B cell (primary cell): ENCODE results near the gene FMNL2. TPM values are rescaled to one million over a fixed set of nuclear protein-coding genes. Genes with fewer than 3 reads are reported as not detected.

Source experiments
- ATAC-seq: fragments of 200-7000 bp; cut with Tn5 transposase; one replicate; pipeline ENCODE4 v1.10.0; 2021; ENCODE audit warnings: low read depth, mild to moderate bottlenecking, moderate number of reproducible peaks, moderate library complexity
- CTCF ChIA-PET: fragments of 350-600 bp; sonication (Branson Sonifier 250); formaldehyde crosslinking; loops from one replicate; lab custom pipeline; 2021; ENCODE audit warnings: antibody characterized with exemption, inconsistent platforms; lab: Charles Lee
- POLR2A ChIA-PET: fragments of 350-600 bp; sonication (Branson Sonifier 250); formaldehyde crosslinking; loops from one replicate; lab custom pipeline; 2021; ENCODE audit warnings: antibody characterized with exemption; lab: Charles Lee
- DNase-seq: peaks from one replicate; pipeline ENCODE4 v3.0.0; 2013
- H2AFZ ChIP-seq: 2 replicates; pipeline ENCODE4 v1.6.1; 2012; ENCODE audit warnings: mild to moderate bottlenecking, low read depth, low read length; ENCODE audit not compliant: insufficient read depth, poor library complexity, severe bottlenecking
- H3K27ac ChIP-seq, 2 donors: 1 replicate in 1 of 2; 2 replicates in 1 of 2; pipeline ENCODE4 v1.5.1; 2012 to 2013; ENCODE audit warnings: low read length in 2 of 2, mild to moderate bottlenecking in 2 of 2, moderate library complexity in 1 of 2
- H3K27me3 ChIP-seq, 4 experiments: fragments of 200-600 bp in 1 of 4; sonication (generic) in 1 of 4; replicated peaks in 1 of 4; 1 replicate in 2 of 4; 2 replicates in 2 of 4; pipeline versions ENCODE4 v1.6.1 to v1.7.0; 2013 to 2016; ENCODE audit warnings: low read length in 3 of 4, mild to moderate bottlenecking in 2 of 4, mixed read lengths in 1 of 4, moderate library complexity in 1 of 4; ENCODE audit not compliant: insufficient read depth in 4 of 4, control insufficient read depth in 3 of 4; ENCODE audit errors: control extremely low read depth in 1 of 4
- H3K36me3 ChIP-seq, 2 experiments: replicated peaks in 1 of 2; 1 replicate in 1 of 2; 2 replicates in 1 of 2; pipeline versions ENCODE4 v1.6.1 to v1.7.1; 2013; ENCODE audit warnings: low read length in 1 of 2; ENCODE audit not compliant: insufficient read depth in 2 of 2, control insufficient read depth in 1 of 2; ENCODE audit errors: control extremely low read depth in 1 of 2, extremely low read depth in 1 of 2
- H3K4me1 ChIP-seq, 2 donors: fragments of 200-600 bp in 1 of 2; sonication (generic) in 1 of 2; 1 replicate in 1 of 2; 2 replicates in 1 of 2; pipeline versions ENCODE4 v1.5.1 to v1.6.1; 2013 to 2017; ENCODE audit warnings: low read length in 2 of 2; ENCODE audit not compliant: control insufficient read depth in 2 of 2, insufficient read depth in 2 of 2
- H3K4me2 ChIP-seq: replicated peaks from 2 replicates; pipeline ENCODE3; 2012; ENCODE audit warnings: mild to moderate bottlenecking, low read depth, low read length; ENCODE audit not compliant: poor library complexity, severe bottlenecking
- H3K4me3 ChIP-seq, 5 experiments: fragments of 200-600 bp in 1 of 5; sonication (generic) in 1 of 5; 1 replicate in 3 of 5; 2 replicates in 2 of 5; pipeline versions ENCODE4 v1.5.1 to v1.7.0; 2011 to 2016; ENCODE audit warnings: low read length in 4 of 5, mild to moderate bottlenecking in 4 of 5, low read depth in 2 of 5, control low read depth in 1 of 5, moderate library complexity in 1 of 5; ENCODE audit not compliant: insufficient read depth in 1 of 5; ENCODE audit errors: control extremely low read depth in 1 of 5, extremely low read depth in 1 of 5
- H3K79me2 ChIP-seq: fragments of 200-600 bp; sonication (generic); one replicate; pipeline ENCODE4 v1.6.0; 2016; ENCODE audit warnings: low read length; ENCODE audit not compliant: control insufficient read depth, insufficient read depth
- H3K9ac ChIP-seq: fragments of 200-600 bp; sonication (generic); 2 replicates; pipeline ENCODE4 v1.6.1; 2017; ENCODE audit warnings: mild to moderate bottlenecking, low read length, moderate library complexity
- H3K9me3 ChIP-seq, 3 donors: one replicate each; pipeline versions ENCODE4 v1.6.1 to v1.7.1; 2013; ENCODE audit warnings: low read length in 2 of 3; ENCODE audit not compliant: control insufficient read depth in 2 of 3, insufficient read depth in 1 of 3; ENCODE audit errors: control extremely low read depth in 1 of 3
- H4K20me1 ChIP-seq: 2 replicates; pipeline ENCODE4 v1.6.0; 2012; ENCODE audit warnings: mild to moderate bottlenecking, low read length; ENCODE audit not compliant: insufficient read depth, control insufficient read depth, poor library complexity, severe bottlenecking
- H3K27ac Mint-ChIP-seq: one replicate; pipeline ENCODE4 v1.8.0; 2021; ENCODE audit warnings: mixed read lengths
- H3K27me3 Mint-ChIP-seq: one replicate; pipeline ENCODE4 v1.8.0; 2021; ENCODE audit warnings: mixed read lengths
- H3K4me1 Mint-ChIP-seq: one replicate; pipeline ENCODE4 v1.8.0; 2021; ENCODE audit warnings: mixed read lengths
- H3K4me3 Mint-ChIP-seq: one replicate; pipeline ENCODE4 v1.8.0; 2021; ENCODE audit warnings: mixed read lengths
- H3K9me3 Mint-ChIP-seq: one replicate; pipeline ENCODE4 v1.8.0; 2022; ENCODE audit warnings: mixed read lengths; ENCODE audit not compliant: insufficient read depth
- CTCF ChIP-seq: fragments of 200-600 bp; IDR thresholded peaks from one replicate; pipeline ENCODE4 v1.8.0; 2022; ENCODE audit warnings: antibody characterized with exemption, mild to moderate bottlenecking
- EZH2 ChIP-seq: IDR thresholded peaks from 2 replicates; pipeline ENCODE4 v1.6.1; 2012; ENCODE audit warnings: borderline replicate concordance, low read depth, mild to moderate bottlenecking, moderate library complexity, low read length; ENCODE audit not compliant: insufficient read depth, poor library complexity, severe bottlenecking
- WGBS: methylation state at CpG from one replicate; pipeline ENCODE4 v1.1.5; 2013; ENCODE audit warnings: missing lambda C conversion rate; ENCODE audit not compliant: insufficient coverage; 5-methylcytosine and 5-hydroxymethylcytosine counted together
- intact Hi-C: fragments of 100-400 bp; cut with micrococcal nuclease; formaldehyde crosslinking; loops from one replicate; pipeline ENCODE4 v1.10.0; 2022
- polyA plus RNA-seq: library from polyadenylated mRNA; depleted of rRNA; stranded (reverse); fragments of >200 nt; gene quantifications from 2 replicates; pipeline ENCODE4 v1.2.3, GENCODE V29; 2012
- total RNA-seq, 2 donors: library from RNA; stranded (reverse); fragments of 120-200 nt in 1 of 2; gene quantifications; 1 replicate in 1 of 2; 2 replicates in 1 of 2; pipeline versions ENCODE4 v1.2.3 to v1.2.4, GENCODE V29; 2013 to 2022

FMNL2 gene
- total and polyA plus RNA-seq, 2 donors (not counting 1 experiment from before 2014, with no cell fraction given), result 0.73 to 8.8 TPM

GRCh38 chr2:152319822-152320570, 15.0 kb upstream of the FMNL2 start:
- Histone ChIP-seq H3K9me3 (no peaks in the 10 kb centered on the region), H3K4me2 (no peak overlapping the region), H3K27me3 (no peaks in the 10 kb centered on the region), H3K79me2 (no peaks in the 10 kb centered on the region), H3K27ac (no peak overlapping the region), H2AFZ (no peak overlapping the region), H3K9ac (no peak overlapping the region), H3K4me1 (no peaks in the 10 kb centered on the region), H3K36me3 (no peaks in the 10 kb centered on the region), H3K4me3 (no peak overlapping the region), H4K20me1 (no peaks in the 10 kb centered on the region)
- POLR2A ChIA-PET, result no interaction called here
- Mint-ChIP-seq H3K9me3 (peaks cover 2% of the 10 kb centered on the region), H3K27me3 (peaks cover 12% of the 10 kb centered on the region), H3K4me1 (no peaks in the 10 kb centered on the region), H3K4me3 (no peak overlapping the region), H3K27ac (no peak overlapping the region)
- CTCF ChIA-PET, result interaction anchor here (1.0 kb wide), 1 partner anchor 12 kb away, joined by 3 read pairs; no protein-coding TSS in a partner anchor
- DNase-seq (no peak), ATAC-seq (no peak)
- WGBS, result 61% methylated on average over 2 of the region's 3 CpGs
- no peak for TF ChIP-seq EZH2
- no peak for TF ChIP-seq CTCF
- intact Hi-C loops, result no loop called here

DNA sequence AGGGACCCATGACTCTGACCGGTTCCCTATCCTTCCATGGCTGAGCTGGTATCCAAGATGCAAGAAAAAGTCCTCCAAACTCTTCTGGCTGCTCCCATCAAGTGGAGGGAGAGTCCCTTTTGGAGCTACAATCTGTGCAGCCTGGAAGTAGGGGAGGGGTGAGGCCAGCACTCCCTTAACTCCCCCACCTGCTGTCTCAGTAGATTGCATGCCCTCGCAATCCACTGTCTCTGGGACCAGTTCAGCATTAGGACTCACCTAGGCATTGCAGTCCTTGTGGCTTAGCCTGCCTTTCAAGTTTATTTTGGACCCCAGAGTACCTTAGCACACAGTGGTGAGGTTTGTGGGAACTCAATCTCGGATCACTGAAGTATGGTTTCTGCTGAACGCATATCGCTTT, 14.2 kb upstream of the FMNL2 start:
- H3K9me3 Mint-ChIP-seq, result peaks cover 2% of the 10 kb centered on the region
- Histone ChIP-seq H4K20me1 (no peaks in the 10 kb centered on the region), H2AFZ (no peak overlapping the region), H3K36me3 (no peaks in the 10 kb centered on the region), H3K27me3 (no peaks in the 10 kb centered on the region), H3K4me3 (no peak overlapping the region), H3K4me1 (no peaks in the 10 kb centered on the region), H3K9ac (no peak overlapping the region), H3K4me2 (no peak overlapping the region), H3K27ac (no peak overlapping the region), H3K79me2 (no peaks in the 10 kb centered on the region), H3K9me3 (no peaks in the 10 kb centered on the region)
- WGBS, result 100% methylated on average over 2 of the region's 5 CpGs
- TF ChIP-seq EZH2 (no peak), CTCF (no peak)
- CTCF ChIA-PET, result no interaction called here
- H3K27me3 Mint-ChIP-seq, result peaks cover 12% of the 10 kb centered on the region
- POLR2A ChIA-PET, result no interaction called here
- H3K4me1 Mint-ChIP-seq, result no peaks in the 10 kb centered on the region
- intact Hi-C loops, result no loop called here
- H3K27ac Mint-ChIP-seq, result no peak overlapping the region
- H3K4me3 Mint-ChIP-seq, result no peak overlapping the region
- ATAC-seq (no peak), DNase-seq (no peak)
